Measurements from ENCODE around the gene MAGEB17. TPM values are rescaled to one million over a fixed set of nuclear protein-coding genes. Genes with fewer than 3 reads are reported as not detected.

The MAGEB17 gene
- total RNA-seq, 1 donor from 2014 or later = not detected

DNA sequence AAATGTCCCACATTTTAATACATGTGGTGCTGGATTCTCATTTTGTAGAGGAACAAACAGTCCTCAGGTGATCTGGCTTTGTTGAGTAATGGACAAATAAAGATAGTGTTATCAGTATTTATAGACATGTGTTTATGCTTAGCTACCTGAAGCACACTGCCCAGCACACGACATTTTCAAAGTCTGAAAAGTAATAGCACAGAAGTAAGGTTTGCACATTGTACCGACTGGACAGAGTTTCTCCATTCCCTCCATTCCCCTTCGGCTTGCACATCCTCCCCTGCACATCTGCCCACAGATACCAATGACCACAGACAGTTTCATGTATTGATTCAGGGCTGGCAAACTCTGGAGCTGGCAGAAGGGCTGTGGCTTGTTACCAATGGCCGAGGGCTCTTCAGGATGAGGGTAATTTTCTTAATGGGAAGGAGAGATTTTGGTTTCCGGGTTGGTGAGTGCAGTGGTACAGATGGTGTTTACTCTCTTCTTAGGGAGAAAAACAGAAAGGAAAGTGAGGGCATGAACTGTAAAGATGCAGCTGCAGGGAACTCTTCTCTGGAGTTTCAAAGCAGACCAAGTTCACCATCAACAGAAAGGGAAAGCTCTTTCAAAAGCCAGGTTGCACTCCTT is 41.6 kb upstream of the MAGEB17 start:
- no peaks in the 10 kb centered on the region for H3K36me3 ChIP-seq (ENCODE audit: control insufficient read depth, insufficient read depth, low read length)
- no peak for TF ChIP-seq CTCF (IDR thresholded peaks at IDR 0.05; ENCODE audit: insufficient read depth, low read length, severe bottlenecking)
- DNase-seq (ENCODE audit: low read depth) = no peak
- H3K4me3 ChIP-seq (ENCODE audit: low read depth, low read length) = no peak overlapping the region
- H3K27me3 ChIP-seq (ENCODE audit: control insufficient read depth, insufficient read depth, low read length) = no peaks in the 10 kb centered on the region
- peak; percentile 50 for FAIRE-seq

- no peak for TF ChIP-seq CTCF (IDR thresholded peaks at IDR 0.05; ENCODE audit: insufficient read depth, low read length, severe bottlenecking)
- Histone ChIP-seq H3K27me3 (ENCODE audit: control insufficient read depth, insufficient read depth, low read length) (no peaks in the 10 kb centered on the region), H3K4me3 (ENCODE audit: low read depth, low read length) (no peak overlapping the region), H3K36me3 (ENCODE audit: control insufficient read depth, insufficient read depth, low read length) (no peaks in the 10 kb centered on the region)
- DNase-seq (ENCODE audit: low read depth) (no peak), FAIRE-seq (no peak)
Measured at GRCh38 chrX:16130707-16131106, 36.6 kb upstream of the MAGEB17 start.

- Histone ChIP-seq H3K4me3 (ENCODE audit: low read depth, low read length) (no peak overlapping the region), H3K27me3 (ENCODE audit: control insufficient read depth, insufficient read depth, low read length) (no peaks in the 10 kb centered on the region), H3K36me3 (ENCODE audit: control insufficient read depth, insufficient read depth, low read length) (no peaks in the 10 kb centered on the region)
- DNase-seq (ENCODE audit: low read depth) (no peak), FAIRE-seq (no peak)
- no peak for TF ChIP-seq CTCF (IDR thresholded peaks at IDR 0.05; ENCODE audit: insufficient read depth, low read length, severe bottlenecking)
Measured at GRCh38 chrX:16134936-16135335, 32.3 kb upstream of the MAGEB17 start.

- Histone ChIP-seq H3K27me3 (ENCODE audit: control insufficient read depth, insufficient read depth, low read length) (no peaks in the 10 kb centered on the region), H3K4me3 (ENCODE audit: low read depth, low read length) (no peak overlapping the region), H3K36me3 (ENCODE audit: control insufficient read depth, insufficient read depth, low read length) (no peaks in the 10 kb centered on the region)
- TF ChIP-seq CTCF (IDR thresholded peaks at IDR 0.05; ENCODE audit: insufficient read depth, low read length, severe bottlenecking) = no peak
- no peak for FAIRE-seq
- DNase-seq (ENCODE audit: low read depth) = no peak
Measured at GRCh38 chrX:16136080-16136479, 31.2 kb upstream of the MAGEB17 start.

DNA sequence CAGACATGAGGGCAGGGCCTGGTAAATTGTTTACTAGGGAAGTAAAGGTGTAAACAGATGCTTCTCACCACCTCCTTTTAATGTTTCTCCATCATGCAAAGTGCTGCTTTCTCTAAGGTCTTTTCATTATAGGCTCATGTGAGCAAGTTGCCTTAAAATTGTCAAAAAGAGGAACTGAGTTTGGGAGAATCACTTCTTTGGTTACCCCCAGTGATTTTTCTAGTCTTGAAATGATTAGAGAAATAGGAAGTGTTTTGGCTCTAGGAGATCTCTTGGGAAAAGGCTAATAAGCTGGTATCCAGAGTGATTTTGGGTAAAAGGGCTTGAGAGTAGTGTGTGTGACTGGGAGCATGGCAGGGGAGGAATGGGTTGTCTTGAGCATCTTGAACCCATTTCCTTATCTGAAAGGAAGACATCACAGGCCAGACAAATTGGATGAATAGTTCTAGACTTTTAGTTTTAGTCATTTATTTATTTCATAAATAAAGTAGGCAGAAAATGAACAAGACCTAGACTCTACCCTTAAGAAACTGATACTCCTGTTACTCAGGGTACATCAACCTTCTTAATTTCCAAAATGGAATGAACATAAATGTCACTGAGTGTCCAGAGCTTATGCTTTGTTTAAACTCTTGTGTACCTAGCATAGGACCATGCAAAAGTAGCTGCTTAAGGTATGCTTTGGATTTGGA is 29.7 kb upstream of the MAGEB17 start:
- Histone ChIP-seq H3K4me3 (ENCODE audit: low read depth, low read length) (no peak overlapping the region), H3K27me3 (ENCODE audit: control insufficient read depth, insufficient read depth, low read length) (no peaks in the 10 kb centered on the region), H3K36me3 (ENCODE audit: control insufficient read depth, insufficient read depth, low read length) (no peaks in the 10 kb centered on the region)
- DNase-seq (ENCODE audit: low read depth) (no peak), FAIRE-seq (no peak)
- no peak for TF ChIP-seq CTCF (IDR thresholded peaks at IDR 0.05; ENCODE audit: insufficient read depth, low read length, severe bottlenecking)

DNA sequence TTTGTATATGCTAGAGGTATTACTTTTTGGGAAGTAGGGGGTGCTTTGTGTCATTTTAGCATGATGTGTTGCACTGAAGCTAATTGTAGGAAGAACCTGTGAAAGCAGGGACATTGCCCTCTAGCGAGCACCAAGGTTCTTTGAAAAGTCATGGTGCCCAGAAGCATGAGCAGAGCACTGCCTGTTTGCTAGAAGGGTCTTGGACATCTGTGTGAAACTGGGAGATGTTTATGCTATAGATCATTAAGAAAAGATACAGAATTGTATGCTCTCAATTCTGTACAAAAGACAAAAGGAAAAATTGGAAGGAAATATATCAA is 29.2 kb upstream of the MAGEB17 start:
- FAIRE-seq (no peak), DNase-seq (ENCODE audit: low read depth) (no peak)
- TF ChIP-seq CTCF (IDR thresholded peaks at IDR 0.05; ENCODE audit: insufficient read depth, low read length, severe bottlenecking) = no peak
- Histone ChIP-seq H3K27me3 (ENCODE audit: control insufficient read depth, insufficient read depth, low read length) (no peaks in the 10 kb centered on the region), H3K36me3 (ENCODE audit: control insufficient read depth, insufficient read depth, low read length) (no peaks in the 10 kb centered on the region), H3K4me3 (ENCODE audit: low read depth, low read length) (no peak overlapping the region)

Measured in bronchial epithelial cell (primary cell).